Right ventricle myocardium superior (tissue), 1 donor: ENCODE results near the gene PHF14. TPM values are rescaled to one million over a fixed set of nuclear protein-coding genes. Genes with fewer than 3 reads are reported as not detected.
"Not testable (repeated sequence)": the region's sequence is repeated elsewhere in the genome, so short reads cannot be mapped to it uniquely, and the experiment has no call there.

ENCODE experiments used
- ATAC-seq: fragments of 200-7000 bp; cut with Tn5 transposase; one replicate; pipeline ENCODE4 v1.9.1; 2020; ENCODE audit warnings: mild to moderate bottlenecking; ENCODE audit not compliant: poor library complexity
- DNase-seq: peaks from one replicate; pipeline ENCODE4 v3.0.0-alpha.2; 2020
- intact Hi-C: fragments of 100-400 bp; cut with DNase I; formaldehyde crosslinking; loops from one replicate; pipeline ENCODE4 v1.11.2; 2022
- total RNA-seq: library from RNA; stranded (reverse); fragmentation: NEBNext Ultra II Directional; extraction: Animal tissue kit (Norgen Biotek cat#: 25700); gene quantifications from one replicate; pipeline ENCODE4 v1.2.1, GENCODE V29; 2021
- donor health status: DM: no; HTN: yes; CAD: no; lungs with severe emphysema.

PHF14 gene
- total RNA-seq, 1 donor from 2014 or later = 12.2 TPM

- intact Hi-C loops = no loop called here
- ATAC-seq (peak; percentile 54), DNase-seq (peak; percentile 56)
Measured at GRCh38 chr7:10973942-10974911, 555 bp downstream of the PHF14 start.

DNA sequence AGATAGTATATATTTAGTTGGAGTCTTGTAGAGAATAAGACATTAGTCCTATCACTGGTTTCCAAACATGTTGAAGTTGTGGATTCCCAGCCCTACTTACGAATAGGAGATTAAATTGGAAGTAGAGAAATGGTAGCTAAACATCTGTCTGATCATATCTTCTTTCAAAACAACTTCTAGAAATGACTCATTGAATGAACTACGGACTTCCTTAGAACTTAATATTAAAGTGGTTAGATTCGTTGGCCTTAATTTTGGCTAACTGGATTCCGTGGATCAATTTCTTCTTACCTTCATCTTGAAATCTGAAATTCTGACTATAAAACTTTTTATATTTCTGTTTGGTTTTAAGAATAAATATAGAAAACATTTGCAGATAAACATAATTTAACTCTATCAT, 3.4 kb downstream of the PHF14 start:
- ATAC-seq (no peak), DNase-seq (no peak)
- intact Hi-C loops = no loop called here

DNA sequence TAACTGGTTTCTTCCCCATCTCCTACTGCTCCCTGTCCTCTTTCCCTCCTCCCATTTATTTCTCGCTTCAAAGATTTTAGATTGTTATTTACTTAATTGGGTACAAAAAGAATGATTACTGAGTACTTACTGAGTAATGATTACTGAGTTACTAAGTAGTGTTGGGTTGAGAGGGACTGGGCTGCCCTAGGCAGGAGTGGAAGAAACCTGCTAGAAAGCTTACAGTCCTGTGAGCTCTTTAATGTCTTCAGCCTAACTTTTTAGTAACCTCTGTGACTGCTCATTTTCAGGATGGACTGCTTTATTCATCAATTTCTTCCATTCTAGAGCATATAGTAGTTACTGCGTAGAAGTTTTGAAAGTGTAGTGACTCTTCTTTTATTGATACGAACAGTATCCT, 7.6 kb downstream of the PHF14 start:
- no peak for ATAC-seq
- intact Hi-C loops = no loop called here
- no peak for DNase-seq

DNA sequence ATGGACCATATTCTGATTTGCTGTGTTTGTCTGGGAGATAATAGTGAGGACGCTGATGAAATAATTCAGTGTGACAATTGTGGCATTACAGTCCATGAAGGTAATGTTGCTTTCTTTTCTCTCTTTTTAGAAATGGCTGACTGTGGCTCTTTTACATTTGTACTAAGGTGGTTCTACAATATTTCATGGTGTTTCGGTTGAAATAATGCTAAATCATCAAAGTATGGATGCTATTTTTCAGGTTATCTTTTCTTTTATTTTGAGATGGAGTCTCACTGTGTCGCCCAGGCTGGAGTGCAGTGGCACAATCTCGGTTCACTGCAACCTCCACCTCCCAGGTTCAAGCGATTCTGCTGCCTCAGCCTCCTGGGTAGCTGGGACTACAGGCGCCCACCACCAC, 17.1 kb downstream of the PHF14 start:
- ATAC-seq, DNase-seq, intact Hi-C loops: not testable (repeated sequence)

- intact Hi-C loops, DNase-seq, ATAC-seq: not testable (repeated sequence)
Measured at GRCh38 chr7:10995482-10996166, 22.0 kb downstream of the PHF14 start.

DNA sequence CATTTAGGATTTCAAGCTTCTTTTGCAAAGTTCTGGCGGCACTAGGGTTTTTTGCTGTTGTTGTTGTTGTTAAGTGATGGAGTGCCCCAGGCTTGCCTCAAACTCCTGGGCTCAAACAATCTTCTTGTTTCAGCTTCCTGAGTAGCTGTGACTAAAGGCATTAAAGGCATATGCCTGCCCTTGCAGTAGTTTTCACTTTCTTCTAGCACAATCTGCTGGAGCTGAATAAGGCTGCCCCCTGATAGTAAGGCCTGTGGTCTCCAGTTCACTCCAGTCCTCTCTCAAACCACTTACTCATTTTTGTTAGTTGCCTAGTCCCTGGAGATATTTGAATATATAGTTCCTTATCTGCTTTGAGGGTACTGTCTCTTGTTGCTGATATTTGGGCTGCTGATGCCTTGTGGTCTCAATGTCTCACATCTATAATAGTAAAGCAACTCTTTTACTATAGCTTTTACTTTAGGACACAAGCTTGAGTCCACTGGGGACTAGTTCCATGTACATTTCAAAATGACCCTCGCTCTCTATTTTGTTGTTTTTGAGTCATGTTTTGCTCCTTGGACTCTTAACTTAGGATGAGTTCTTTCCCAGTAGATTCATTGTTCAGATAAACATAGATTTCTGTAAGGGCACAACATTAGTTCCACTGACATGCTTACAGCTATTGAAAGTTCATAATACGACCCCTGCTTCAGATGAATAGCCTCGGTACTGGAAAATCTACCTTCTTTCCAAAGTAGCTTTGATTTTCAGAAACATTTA, 25.5 kb downstream of the PHF14 start:
- intact Hi-C loops = no loop called here
- DNase-seq (no peak), ATAC-seq (no peak)

DNA sequence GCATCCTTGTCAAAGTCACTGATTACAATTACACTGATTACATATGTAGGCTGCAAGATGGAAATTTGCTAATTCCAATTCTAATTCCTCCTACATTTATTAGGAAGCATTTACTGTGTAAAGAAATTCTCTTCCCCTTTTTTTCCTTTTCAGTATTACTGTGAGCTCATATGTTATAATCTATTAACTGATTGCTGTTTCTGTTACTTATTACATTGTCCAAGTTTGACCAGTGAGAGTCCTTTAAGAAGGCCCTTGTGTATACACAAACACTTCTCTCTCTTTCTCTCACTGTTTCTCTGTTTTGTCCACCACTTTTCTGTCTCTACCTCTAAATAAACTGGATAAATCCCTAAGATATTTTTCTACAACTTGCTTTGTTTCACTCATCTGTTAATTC, 31.5 kb downstream of the PHF14 start:
- DNase-seq (no peak), ATAC-seq (no peak)
- intact Hi-C loops = no loop called here

- no peak for DNase-seq
- intact Hi-C loops = no loop called here
Measured at GRCh38 chr7:11006291-11006690, 32.6 kb downstream of the PHF14 start.

DNA sequence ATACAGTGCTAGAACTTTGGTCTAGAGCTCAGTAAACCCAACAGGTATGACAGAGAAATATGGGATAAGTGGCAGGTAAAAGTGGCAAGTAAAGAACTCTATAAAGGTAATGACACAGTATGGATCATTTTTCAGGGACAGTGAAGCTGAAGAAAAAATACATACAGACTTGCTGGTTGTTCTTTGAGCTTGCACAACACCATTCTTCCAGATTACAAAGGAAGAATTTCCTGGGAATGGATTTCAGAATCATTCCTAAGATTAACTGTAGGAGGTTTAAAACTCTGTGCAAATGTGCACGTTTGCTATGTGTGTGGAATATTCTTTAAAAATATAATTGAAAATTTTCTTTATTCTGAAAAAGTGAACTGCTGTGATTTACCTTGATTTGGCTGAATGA, 36.0 kb downstream of the PHF14 start:
- ATAC-seq (no peak), DNase-seq (no peak)
- intact Hi-C loops = no loop called here

More at GRCh38 chr7:11006291-11006690, 32.6 kb downstream of the PHF14 start:
- no peak for ATAC-seq

DNA sequence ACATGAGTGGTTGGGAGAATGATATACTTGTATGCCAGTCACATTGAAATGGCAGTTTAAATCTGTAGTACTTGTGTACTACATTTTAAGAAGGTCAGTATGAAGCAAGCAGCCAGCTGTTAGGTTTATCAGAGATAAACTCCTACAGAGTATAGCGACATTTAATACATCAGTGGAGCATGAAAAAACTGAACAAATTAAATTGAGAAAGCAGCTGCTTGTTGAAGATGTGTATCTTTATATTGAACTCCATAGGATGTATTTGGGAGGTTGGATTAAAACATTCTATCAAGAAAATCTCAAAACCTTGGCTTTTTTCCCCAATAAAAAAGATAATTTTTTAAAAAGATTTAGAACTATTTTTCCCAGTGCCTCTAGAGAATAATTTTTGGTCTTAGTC, 47.8 kb downstream of the PHF14 start:
- DNase-seq (no peak), ATAC-seq (no peak)
- intact Hi-C loops = no loop called here

- ATAC-seq (no peak), DNase-seq (no peak)
- intact Hi-C loops = no loop called here
Measured at GRCh38 chr7:11026452-11027359, 53.0 kb downstream of the PHF14 start.

DNA sequence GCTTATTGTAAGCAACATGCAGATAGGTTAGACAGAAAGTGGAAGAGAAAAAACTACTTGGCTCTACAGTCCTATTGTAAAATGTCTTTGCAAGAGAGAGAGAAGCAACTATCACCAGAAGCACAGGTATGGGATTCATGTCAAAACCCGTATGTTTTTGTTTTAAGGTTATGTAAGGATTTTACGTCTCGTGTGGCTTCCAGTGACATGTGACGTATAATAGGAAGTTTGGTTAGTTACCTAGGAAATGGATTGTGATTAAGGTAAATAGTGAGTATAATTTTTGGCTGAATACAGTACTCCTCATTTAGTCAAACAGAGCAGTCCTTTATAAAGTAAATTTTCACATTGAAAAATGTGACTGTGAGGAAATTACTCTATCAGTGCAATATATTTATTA, 62.0 kb downstream of the PHF14 start:
- ATAC-seq (no peak), DNase-seq (no peak)
- intact Hi-C loops = no loop called here

GRCh38 chr7:11039974-11040373, 66.3 kb downstream of the PHF14 start:
- intact Hi-C loops = no loop called here
- ATAC-seq (no peak), DNase-seq (no peak)

GRCh38 chr7:11054033-11054432, 80.4 kb downstream of the PHF14 start:
- intact Hi-C loops = no loop called here
- ATAC-seq (no peak), DNase-seq (no peak)

- intact Hi-C loops = no loop called here
- ATAC-seq = no peak
Measured at GRCh38 chr7:11060893-11061292, 87.2 kb downstream of the PHF14 start.

DNA sequence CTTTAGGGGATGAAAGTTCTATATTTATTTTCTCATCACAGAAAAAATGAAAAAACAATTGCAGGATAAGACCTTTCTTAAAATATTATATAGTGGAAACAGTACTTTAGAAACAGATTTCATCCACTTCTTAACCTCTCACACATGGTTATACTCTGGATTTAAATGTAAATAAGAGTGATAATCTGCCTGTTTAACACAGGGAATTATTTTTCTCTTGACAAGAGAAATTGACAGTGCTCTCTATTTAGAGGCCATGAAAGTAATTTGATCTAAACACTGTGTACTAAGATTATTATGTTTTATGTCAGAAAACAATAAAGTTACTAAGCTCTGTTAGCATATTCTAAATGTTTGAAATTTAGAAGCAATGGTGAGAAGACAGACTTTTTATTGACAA, 88.4 kb downstream of the PHF14 start:
- ATAC-seq (no peak), DNase-seq (no peak)
- intact Hi-C loops = no loop called here

More at GRCh38 chr7:11060893-11061292, 87.2 kb downstream of the PHF14 start:
- no peak for DNase-seq

GRCh38 chr7:11069591-11069990, 95.9 kb downstream of the PHF14 start:
- ATAC-seq (no peak), DNase-seq (no peak)
- intact Hi-C loops = no loop called here

GRCh38 chr7:11077816-11078215, 104.1 kb downstream of the PHF14 start:
- intact Hi-C loops = no loop called here
- ATAC-seq (no peak), DNase-seq (no peak)
